ENCODE data around the gene EDNRA.

Gene EDNRA

GRCh38 chr4:147463065-147463464, 17.8 kb upstream of the EDNRA start:
- DNase-seq (ENCODE audit: low read depth), result no peak
- no peak for TF ChIP-seq CTCF (conservative IDR thresholded peaks at IDR 0.05; ENCODE audit: control insufficient read depth, insufficient read depth, low read depth, low read length)
- no peak overlapping the region for H3K4me3 ChIP-seq (ENCODE audit: control insufficient read depth, low read depth, low read length)

GRCh38 chr4:147465461-147465860, 15.4 kb upstream of the EDNRA start:
- H3K4me3 ChIP-seq (ENCODE audit: control insufficient read depth, low read depth, low read length), result no peak overlapping the region
- no peak for TF ChIP-seq CTCF (conservative IDR thresholded peaks at IDR 0.05; ENCODE audit: control insufficient read depth, insufficient read depth, low read depth, low read length)
- no peak for DNase-seq (ENCODE audit: low read depth)

- no peak for DNase-seq (ENCODE audit: low read depth)
- no peak for TF ChIP-seq CTCF (conservative IDR thresholded peaks at IDR 0.05; ENCODE audit: control insufficient read depth, insufficient read depth, low read depth, low read length)
- H3K4me3 ChIP-seq (ENCODE audit: control insufficient read depth, low read depth, low read length), result no peak overlapping the region
These were observed 3.5 kb upstream of the EDNRA start for GRCh38 chr4:147477439-147477838.

DNA sequence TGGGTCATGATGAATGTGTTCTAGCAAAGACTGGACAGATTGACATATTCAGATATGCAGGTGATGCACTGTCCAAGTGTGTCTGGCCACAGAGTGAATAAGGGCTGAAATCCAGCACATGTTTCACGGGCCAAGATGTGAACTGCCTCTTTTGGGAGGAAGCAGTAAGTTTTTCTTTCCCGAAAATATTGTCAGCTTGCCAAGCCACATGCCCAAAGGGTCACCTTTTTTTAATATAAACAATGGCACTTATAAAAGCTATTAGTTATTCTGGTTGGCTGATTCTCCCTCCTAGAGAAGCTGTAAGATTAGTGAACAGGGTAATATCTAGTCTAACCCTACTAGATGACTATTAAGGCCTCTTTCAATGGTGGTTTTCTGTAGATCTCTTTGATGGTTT, 1.5 kb upstream of the EDNRA start:
- no peak for TF ChIP-seq CTCF (conservative IDR thresholded peaks at IDR 0.05; ENCODE audit: control insufficient read depth, insufficient read depth, low read depth, low read length)
- no peak overlapping the region for H3K4me3 ChIP-seq (ENCODE audit: control insufficient read depth, low read depth, low read length)
- no peak for DNase-seq (ENCODE audit: low read depth)

DNA sequence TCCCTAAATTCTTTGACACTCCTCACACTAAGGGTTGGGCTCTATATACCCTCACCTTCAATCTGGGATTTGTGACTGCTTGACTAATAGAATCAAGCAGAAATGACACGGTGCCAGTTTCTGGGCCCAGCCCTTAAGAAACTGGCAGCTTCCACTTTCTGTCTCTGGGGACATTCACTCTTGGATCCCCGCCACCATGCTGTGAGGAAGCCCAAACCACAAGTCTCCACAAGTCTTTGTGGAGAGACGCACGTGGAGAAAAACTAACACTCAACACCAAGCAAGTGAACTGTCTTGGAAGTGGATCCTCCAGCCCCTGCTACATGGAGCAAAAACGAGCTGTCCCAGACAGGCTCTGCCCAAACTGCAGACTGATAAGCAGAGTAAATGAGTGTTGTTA, 1.1 kb upstream of the EDNRA start:
- TF ChIP-seq CTCF (conservative IDR thresholded peaks at IDR 0.05; ENCODE audit: control insufficient read depth, insufficient read depth, low read depth, low read length), result no peak
- no peak overlapping the region for H3K4me3 ChIP-seq (ENCODE audit: control insufficient read depth, low read depth, low read length)
- DNase-seq (ENCODE audit: low read depth), result peak; percentile 85

DNA sequence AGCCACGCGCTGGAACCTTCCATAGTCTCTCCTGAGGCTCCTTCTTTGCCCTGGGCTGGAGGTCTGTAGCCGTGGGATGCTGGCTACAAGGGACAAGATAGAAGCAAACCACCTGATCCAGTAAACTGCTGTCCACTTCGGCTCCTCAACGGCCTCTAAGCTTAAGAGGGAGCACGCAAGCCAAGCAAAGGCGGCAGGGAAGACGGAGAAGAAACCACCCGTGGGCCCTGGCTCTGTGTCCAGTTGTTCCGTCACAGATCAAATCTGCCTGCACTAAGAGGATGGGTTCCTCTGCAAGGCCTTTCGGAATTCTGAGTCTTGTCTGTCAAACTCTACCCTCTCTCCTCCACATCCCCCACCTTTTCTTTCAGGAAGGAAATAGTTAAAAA, 401 bp upstream of the EDNRA start:
- peak overlapping the region; percentile 47 for H3K4me3 ChIP-seq (ENCODE audit: control insufficient read depth, low read depth, low read length)
- no peak for TF ChIP-seq CTCF (conservative IDR thresholded peaks at IDR 0.05; ENCODE audit: control insufficient read depth, insufficient read depth, low read depth, low read length)
- DNase-seq (ENCODE audit: low read depth), result no peak

GRCh38 chr4:147481577-147482109, 746 bp downstream of the EDNRA start:
- peak overlapping the region; percentile 47 for H3K4me3 ChIP-seq (ENCODE audit: control insufficient read depth, low read depth, low read length)
- no peak for DNase-seq (ENCODE audit: low read depth)
- no peak for TF ChIP-seq CTCF (conservative IDR thresholded peaks at IDR 0.05; ENCODE audit: control insufficient read depth, insufficient read depth, low read depth, low read length)

All from fibroblast of mammary gland (primary cell).